ENCODE measurements around the gene SYTL3.

DNA sequence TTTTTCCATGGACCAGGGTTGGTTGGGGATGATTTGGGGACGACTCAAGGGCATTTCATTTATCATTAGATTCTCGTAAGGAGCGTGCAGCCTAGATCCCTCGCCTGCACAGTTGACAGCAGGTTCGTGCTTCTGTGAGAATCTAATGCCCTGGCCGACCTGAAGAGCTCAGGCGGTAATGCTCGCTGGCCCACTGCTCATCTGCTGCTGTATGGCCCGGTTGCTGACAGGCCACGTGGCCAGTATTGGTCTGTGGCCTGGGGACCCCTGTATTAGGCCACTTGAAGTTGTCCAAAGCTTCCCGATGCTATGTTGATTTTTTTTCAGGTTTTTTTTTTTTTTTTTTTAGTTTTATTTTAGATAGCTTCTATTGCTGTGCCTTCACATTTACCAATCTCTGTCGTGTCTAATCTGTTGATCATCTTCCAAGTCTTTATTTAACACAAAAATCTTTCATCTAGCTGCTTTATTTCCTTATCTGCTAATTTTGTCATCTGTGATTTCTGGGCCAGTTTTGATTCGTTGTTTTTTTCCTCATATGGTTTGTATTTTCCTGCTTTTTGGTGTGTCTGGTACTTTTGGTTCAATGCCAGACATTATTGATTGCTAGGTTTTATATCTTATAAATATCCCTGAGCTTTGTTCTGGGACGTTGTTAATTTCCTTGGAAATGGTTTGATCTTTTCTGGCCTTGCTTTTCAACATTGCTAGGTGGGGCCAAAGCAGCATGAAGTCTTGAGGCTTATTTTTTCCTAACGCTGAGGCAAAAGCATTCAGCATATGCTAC, 46.4 kb upstream of the SYTL3 start:
- no peak for TF ChIP-seq POLR2A (IDR thresholded peaks at IDR 0.05)
- TF ChIP-seq, protein P1, sequence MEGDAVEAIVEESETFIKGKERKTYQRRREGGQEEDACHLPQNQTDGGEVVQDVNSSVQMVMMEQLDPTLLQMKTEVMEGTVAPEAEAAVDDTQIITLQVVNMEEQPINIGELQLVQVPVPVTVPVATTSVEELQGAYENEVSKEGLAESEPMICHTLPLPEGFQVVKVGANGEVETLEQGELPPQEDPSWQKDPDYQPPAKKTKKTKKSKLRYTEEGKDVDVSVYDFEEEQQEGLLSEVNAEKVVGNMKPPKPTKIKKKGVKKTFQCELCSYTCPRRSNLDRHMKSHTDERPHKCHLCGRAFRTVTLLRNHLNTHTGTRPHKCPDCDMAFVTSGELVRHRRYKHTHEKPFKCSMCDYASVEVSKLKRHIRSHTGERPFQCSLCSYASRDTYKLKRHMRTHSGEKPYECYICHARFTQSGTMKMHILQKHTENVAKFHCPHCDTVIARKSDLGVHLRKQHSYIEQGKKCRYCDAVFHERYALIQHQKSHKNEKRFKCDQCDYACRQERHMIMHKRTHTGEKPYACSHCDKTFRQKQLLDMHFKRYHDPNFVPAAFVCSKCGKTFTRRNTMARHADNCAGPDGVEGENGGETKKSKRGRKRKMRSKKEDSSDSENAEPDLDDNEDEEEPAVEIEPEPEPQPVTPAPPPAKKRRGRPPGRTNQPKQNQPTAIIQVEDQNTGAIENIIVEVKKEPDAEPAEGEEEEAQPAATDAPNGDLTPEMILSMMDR (IDR thresholded peaks at IDR 0.05), result no peak

Measured in upper lobe of left lung (tissue), 4 donors.